Fibroblast of lung (primary cell): ENCODE data around the gene SGTA. TPM values are rescaled to one million over a fixed set of nuclear protein-coding genes. Genes with fewer than 3 reads are reported as not detected.

ENCODE experiments used
- DNase-seq, 2 donors: peaks; one replicate each; pipeline versions ENCODE4 v3.0.0 to v3.0.0-alpha.2; 2010; ENCODE audit warnings: low read depth in 2 of 2
- H2AFZ ChIP-seq: 2 replicates; pipeline ENCODE4 v1.5.1; 2012; ENCODE audit warnings: low read length, control low read depth, inconsistent platforms
- H3K27ac ChIP-seq: 2 replicates; pipeline ENCODE4 v1.5.1; 2011; ENCODE audit warnings: low read length, control low read depth; ENCODE audit not compliant: insufficient read depth
- H3K27me3 ChIP-seq: 2 replicates; pipeline ENCODE4 v1.5.1; 2011; ENCODE audit warnings: mild to moderate bottlenecking, low read length; ENCODE audit not compliant: control insufficient read depth, insufficient read depth
- H3K36me3 ChIP-seq: 2 replicates; pipeline ENCODE4 v1.5.1; 2011; ENCODE audit warnings: low read length; ENCODE audit not compliant: control insufficient read depth, insufficient read depth
- H3K4me1 ChIP-seq: 2 replicates; pipeline ENCODE4 v1.5.1; 2011; ENCODE audit warnings: low read length; ENCODE audit not compliant: control insufficient read depth, insufficient read depth; ENCODE audit errors: extremely low read depth
- H3K4me2 ChIP-seq: 2 replicates; pipeline ENCODE4 v1.5.1; 2011; ENCODE audit warnings: low read length, control low read depth; ENCODE audit not compliant: insufficient read depth; ENCODE audit errors: extremely low read depth
- H3K4me3 ChIP-seq, 4 experiments: fragments of 200-600 bp in 1 of 4; sonication (generic) in 1 of 4; replicated peaks in 1 of 4; 2 replicates each; pipeline ENCODE4 v1.5.1; 2011 to 2016; ENCODE audit warnings: low read length in 4 of 4, low read depth in 3 of 4, mild to moderate bottlenecking in 3 of 4, control low read depth in 2 of 4, inconsistent platforms in 1 of 4, mixed read lengths in 1 of 4; ENCODE audit not compliant: insufficient read depth in 1 of 4; ENCODE audit errors: control extremely low read depth in 1 of 4
- H3K79me2 ChIP-seq: 2 replicates; pipeline ENCODE4 v1.5.1; 2012; ENCODE audit warnings: mild to moderate bottlenecking, low read length, inconsistent platforms; ENCODE audit not compliant: control insufficient read depth, insufficient read depth
- H3K9ac ChIP-seq: 2 replicates; pipeline ENCODE4 v1.5.1; 2011; ENCODE audit warnings: mild to moderate bottlenecking, low read length, control low read depth; ENCODE audit not compliant: insufficient read depth
- H3K9me3 ChIP-seq: 2 replicates; pipeline ENCODE4 v1.5.1; 2012; ENCODE audit warnings: low read depth, low read length; ENCODE audit not compliant: control insufficient read depth, insufficient read depth
- H4K20me1 ChIP-seq: 2 replicates; pipeline ENCODE4 v1.5.1; 2011; ENCODE audit warnings: low read length; ENCODE audit not compliant: control insufficient read depth, insufficient read depth; ENCODE audit errors: extremely low read depth
- EZH2 ChIP-seq: IDR thresholded peaks from 2 replicates; pipeline ENCODE4 v1.5.1; 2012; ENCODE audit warnings: low read length, control low read depth, mild to moderate bottlenecking; ENCODE audit errors: missing control alignments
- polyA plus RNA-seq, 2 donors: library from polyadenylated mRNA; depleted of rRNA in 1 of 2; stranded (reverse) in 1 of 2; unstranded in 1 of 2; fragments of >200 nt; gene quantifications; 2 replicates each; pipeline ENCODE4 v1.2.1, GENCODE V29; 2011 to 2012; ENCODE audit warnings: missing spikeins in 1 of 2
- total RNA-seq: library from RNA; depleted of rRNA; stranded (reverse); fragments of >200 nt; gene quantifications from 2 replicates; pipeline ENCODE4 v1.2.1, GENCODE V29; 2014
- TF ChIP-seq, protein P1 (sequence below), 2 donors: IDR thresholded peaks in 1 of 2; conservative IDR thresholded peaks in 1 of 2; 1 replicate in 1 of 2; 2 replicates in 1 of 2; pipeline ENCODE4 v1.5.1; 2011 to 2012; ENCODE audit warnings: low read length in 2 of 2, control low read depth in 1 of 2, inconsistent platforms in 1 of 2, low read depth in 1 of 2, mild to moderate bottlenecking in 1 of 2

The SGTA gene
- total and polyA plus RNA-seq, 2 donors (not counting 1 experiment from before 2014, with no cell fraction given): 26.8 to 33.4 TPM

DNA sequence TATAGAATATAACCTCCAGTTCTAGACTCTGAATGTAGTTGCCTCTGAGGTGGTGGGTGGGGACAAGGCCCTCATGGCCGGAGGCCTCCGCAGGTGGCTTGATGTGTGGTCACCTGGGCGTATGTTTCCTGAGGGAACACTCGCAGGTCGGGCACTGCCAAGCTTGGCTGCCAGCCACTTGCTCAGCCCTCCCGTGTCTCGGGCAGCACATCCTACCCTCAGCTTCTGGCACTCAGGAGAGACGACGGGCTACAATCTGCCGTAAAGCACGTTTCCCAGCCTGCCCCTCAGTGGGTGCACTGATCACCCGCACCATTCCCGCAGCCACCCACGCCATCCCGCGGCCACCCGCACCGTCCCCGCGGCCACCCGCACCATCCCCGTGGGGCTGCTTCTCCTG, 17.4 kb upstream of the SGTA start:
- TF ChIP-seq, protein P1, sequence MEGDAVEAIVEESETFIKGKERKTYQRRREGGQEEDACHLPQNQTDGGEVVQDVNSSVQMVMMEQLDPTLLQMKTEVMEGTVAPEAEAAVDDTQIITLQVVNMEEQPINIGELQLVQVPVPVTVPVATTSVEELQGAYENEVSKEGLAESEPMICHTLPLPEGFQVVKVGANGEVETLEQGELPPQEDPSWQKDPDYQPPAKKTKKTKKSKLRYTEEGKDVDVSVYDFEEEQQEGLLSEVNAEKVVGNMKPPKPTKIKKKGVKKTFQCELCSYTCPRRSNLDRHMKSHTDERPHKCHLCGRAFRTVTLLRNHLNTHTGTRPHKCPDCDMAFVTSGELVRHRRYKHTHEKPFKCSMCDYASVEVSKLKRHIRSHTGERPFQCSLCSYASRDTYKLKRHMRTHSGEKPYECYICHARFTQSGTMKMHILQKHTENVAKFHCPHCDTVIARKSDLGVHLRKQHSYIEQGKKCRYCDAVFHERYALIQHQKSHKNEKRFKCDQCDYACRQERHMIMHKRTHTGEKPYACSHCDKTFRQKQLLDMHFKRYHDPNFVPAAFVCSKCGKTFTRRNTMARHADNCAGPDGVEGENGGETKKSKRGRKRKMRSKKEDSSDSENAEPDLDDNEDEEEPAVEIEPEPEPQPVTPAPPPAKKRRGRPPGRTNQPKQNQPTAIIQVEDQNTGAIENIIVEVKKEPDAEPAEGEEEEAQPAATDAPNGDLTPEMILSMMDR (conservative IDR thresholded peaks at IDR 0.05 in 1 of 2, IDR thresholded peaks at IDR 0.05 in 1 of 2; ENCODE audit: low read depth in 1 of 2, low read length in 2 of 2): no peak
- TF ChIP-seq EZH2: no peak
- DNase-seq: no peak
- Histone ChIP-seq H3K27me3 (no peaks in the 10 kb centered on the region), H3K9ac (no peak overlapping the region), H3K27ac (no peak overlapping the region), H3K4me1 (no peaks in the 10 kb centered on the region), H3K4me3 (no peak overlapping the region), H2AFZ (no peak overlapping the region), H3K79me2 (no peaks in the 10 kb centered on the region), H4K20me1 (no peaks in the 10 kb centered on the region), H3K4me2 (no peak overlapping the region), H3K9me3 (no peaks in the 10 kb centered on the region), H3K36me3 (peaks cover 29% of the 10 kb centered on the region)

DNA sequence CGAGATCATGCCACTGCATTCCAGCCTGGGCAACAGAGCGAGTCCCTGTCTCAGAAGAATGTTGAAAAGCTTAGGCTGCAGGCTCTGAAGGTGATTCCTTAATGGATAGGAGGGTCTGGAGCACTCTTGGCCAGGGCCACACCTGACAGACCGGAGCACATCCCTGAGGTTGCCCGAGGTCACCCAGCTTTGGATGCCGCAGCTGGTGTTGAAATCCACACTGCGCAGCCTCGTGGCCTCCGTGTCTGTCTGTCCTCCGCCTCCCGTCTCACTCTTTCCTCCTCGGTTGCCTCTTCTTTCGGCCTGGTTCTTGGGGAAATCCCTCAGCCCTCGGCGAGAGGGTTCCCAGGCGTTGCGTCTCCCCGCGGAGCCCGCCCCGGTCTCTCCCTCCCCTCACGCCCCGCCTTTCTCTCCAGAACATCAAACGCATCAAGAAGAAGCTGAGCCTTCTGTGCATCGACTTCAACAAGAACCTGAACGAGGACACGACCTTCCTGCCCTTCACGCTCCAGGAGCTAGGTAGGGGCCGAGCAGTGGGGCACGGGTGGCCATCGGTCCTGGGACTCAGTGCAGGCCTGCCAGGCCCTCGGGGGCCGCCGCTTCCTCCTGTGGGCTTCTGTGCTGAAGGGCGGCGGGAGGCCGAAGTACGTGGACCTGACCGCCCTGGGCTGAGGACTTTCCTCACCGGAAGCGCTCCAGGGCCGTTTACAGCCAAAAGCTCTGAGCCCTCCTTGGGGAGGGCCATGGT, 16.4 kb upstream of the SGTA start:
- Histone ChIP-seq H3K36me3 (peaks cover 30% of the 10 kb centered on the region), H3K9me3 (no peaks in the 10 kb centered on the region), H3K4me1 (no peaks in the 10 kb centered on the region), H3K4me2 (no peak overlapping the region), H3K27ac (no peak overlapping the region), H3K9ac (no peak overlapping the region), H3K79me2 (no peaks in the 10 kb centered on the region), H3K4me3 (no peak overlapping the region), H2AFZ (no peak overlapping the region), H3K27me3 (no peaks in the 10 kb centered on the region), H4K20me1 (no peaks in the 10 kb centered on the region)
- no peak for DNase-seq
- TF ChIP-seq, protein P1 (conservative IDR thresholded peaks at IDR 0.05 in 1 of 2, IDR thresholded peaks at IDR 0.05 in 1 of 2; ENCODE audit: low read depth in 1 of 2, low read length in 2 of 2): no peak
- TF ChIP-seq EZH2: no peak

DNA sequence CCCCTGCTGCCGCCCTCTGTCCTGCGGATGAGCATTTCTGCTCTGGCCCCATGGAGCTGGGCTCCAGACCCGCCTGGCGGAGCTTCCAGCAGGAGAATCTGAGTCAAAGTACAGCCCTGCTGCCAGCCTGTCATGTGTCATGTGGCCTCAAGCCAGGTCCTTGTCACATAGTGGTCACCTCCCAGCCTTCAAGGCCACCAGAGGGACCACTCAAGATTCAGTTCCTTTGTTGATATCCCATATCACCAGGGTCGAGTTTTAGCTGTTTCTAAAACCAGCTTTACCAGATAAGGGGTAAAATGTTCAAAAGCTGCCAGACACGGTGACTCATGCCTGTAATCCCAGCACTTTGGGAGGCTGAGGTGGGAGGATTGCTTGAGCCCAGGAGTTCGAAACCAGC, 15.7 kb upstream of the SGTA start:
- no peak overlapping the region for H3K27ac ChIP-seq
- H3K27me3 ChIP-seq: no peaks in the 10 kb centered on the region
- no peaks in the 10 kb centered on the region for H3K79me2 ChIP-seq
- H3K36me3 ChIP-seq: peaks cover 30% of the 10 kb centered on the region
- no peaks in the 10 kb centered on the region for H4K20me1 ChIP-seq
- no peak overlapping the region for H2AFZ ChIP-seq
- H3K9me3 ChIP-seq: no peaks in the 10 kb centered on the region
- no peak overlapping the region for H3K4me2 ChIP-seq
- no peak for TF ChIP-seq EZH2
- TF ChIP-seq, protein P1 (conservative IDR thresholded peaks at IDR 0.05 in 1 of 2, IDR thresholded peaks at IDR 0.05 in 1 of 2; ENCODE audit: low read depth in 1 of 2, low read length in 2 of 2): no peak
- no peak for DNase-seq
- H3K4me1 ChIP-seq: no peaks in the 10 kb centered on the region
- no peak overlapping the region for H3K9ac ChIP-seq
- H3K4me3 ChIP-seq: no peak overlapping the region
